SHP77 (cell line): ENCODE data around the gene TCHP.
A peak's percentile ranks its signal among the peaks of the same experiment; 100 is the strongest.

ENCODE experiments used
- DNase-seq, 2 experiments: peaks; one replicate each; lab custom pipeline; 2025; lab: John Stamatoyannopoulos, UW

The TCHP gene

DNA sequence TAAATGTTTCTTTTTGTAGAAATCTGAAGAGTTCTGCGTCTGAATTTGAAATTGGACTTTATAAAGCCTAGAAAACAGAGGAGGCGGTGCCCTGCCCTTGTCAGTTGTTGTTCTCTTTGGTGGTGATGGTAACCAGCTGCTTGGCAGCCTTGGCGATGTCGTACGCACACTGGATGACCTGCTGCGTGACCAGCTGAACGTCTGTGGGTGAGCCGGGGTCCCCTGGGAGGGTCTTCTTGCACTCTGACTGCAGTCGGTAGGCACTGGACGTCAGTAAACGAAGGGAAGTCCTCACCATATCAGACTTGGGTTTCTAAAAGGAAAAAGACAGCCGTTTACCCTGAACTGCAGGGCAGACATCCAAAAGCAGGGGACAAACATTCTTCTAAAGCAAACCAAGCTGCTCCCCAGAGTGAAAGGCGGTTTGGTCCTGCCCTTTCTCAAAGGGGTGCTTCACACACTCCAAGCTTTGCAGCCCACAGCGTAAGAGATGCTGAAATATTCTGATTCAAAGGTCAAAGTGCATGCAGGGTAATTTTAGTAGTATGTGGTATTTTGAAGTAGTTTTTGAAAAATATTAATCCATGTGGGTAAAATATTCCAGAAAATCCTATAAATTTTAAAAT is 32.9 kb downstream of the TCHP start:
- DNase-seq: no peak

DNA sequence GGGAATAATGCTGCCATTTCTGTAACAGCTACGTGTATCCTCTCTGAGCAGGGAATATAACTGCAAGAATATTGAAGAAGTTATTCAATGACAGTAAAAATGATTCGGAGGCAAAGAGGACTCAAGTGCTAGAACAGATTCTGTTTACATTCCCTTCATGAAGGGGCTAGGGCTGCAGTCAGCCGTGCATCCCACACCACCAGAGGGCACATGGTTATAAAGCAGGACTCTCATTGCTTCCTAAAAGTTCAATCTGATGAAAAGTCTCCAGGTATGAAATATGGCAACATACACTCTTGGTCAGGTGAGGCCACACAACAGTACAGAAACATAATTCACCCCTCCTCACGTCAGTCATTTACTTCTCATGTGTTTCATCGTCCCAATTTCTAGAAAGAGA is 34.0 kb downstream of the TCHP start:
- DNase-seq: no peak

DNA sequence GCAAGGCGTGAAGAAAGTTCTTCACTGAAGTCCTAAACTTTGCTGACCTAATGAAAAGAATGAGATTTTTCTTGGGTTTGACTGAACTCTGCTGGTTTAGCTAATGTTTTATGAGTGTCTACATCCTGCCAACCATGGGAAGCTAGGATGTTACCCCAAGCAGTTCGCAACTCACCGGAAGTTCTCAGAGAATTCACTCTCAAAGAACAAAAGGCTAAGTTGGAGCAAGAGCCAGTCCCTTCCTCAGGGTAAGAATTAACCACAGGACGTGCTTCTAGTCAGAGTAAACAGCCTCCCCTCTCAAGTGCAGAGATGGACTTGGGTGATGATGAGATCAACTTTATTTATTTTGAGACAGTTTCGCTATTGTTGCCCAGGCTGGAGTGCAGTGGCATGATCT is 37.3 kb downstream of the TCHP start:
- no peak for DNase-seq

DNA sequence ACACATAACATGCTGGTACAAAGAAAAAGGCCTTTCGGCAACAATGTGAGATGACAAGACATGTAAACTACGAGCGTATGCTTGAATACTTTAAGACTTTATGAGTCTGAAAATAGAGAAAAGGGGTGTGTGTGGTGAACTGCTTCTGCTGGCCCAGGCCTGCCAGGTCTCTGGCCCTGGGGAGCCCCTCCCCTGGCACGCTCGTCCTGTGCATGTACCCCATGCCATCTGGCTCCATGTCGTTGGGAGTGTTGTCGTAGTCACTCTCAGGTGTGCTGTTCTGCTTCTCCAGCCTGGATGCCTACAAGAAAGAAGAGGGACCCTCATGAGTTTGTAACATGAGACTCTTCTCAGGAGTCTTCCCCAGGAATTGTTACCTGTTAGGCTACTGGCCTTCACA is 38.9 kb downstream of the TCHP start:
- DNase-seq: no peak

DNA sequence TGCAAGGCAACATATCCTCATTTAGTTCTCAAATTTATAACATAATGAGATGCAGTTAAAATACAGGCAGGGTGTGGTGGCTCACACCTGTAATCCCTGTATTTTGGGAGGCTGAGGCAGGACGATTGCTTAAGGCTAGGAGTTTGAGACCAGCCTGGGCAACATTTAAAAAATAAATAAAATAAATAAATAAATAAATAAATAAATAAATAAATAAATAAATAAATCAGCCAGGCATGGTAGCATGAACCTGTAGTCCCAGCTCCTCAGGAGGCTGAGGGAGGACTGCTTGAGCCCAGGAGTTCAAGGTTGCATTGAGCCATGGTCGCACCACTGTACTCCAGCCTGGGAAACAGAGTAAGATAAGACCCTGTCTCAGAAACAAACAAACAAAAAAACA is 39.4 kb downstream of the TCHP start:
- DNase-seq: no peak

DNA sequence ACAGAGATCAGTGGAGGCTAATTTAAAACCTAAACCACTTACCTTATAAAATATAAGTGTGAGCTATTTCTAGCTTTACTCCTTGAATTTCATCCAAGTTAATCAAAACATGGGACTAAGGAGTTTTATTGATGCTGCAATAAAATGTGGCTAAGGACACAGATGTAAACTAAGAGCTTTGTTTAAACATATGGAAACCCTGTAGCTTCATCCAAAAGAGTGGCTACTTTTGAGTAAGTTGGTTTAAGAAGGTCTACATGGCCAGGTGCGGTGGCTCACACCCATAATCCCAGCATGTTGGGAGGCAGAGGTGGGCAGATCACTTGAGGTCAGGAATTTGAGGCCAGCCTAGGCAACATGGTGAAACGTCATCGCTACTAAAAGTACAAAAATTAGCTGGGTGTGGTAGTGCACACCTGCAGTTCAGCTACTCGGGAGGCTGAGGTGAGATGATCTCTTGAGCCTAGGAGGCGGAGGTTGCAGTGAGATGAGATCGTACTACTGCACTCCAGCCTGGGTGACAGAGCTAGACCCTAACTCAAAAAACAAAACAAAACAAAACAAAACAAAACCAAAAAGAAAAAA is 40.4 kb downstream of the TCHP start:
- DNase-seq: no peak

DNA sequence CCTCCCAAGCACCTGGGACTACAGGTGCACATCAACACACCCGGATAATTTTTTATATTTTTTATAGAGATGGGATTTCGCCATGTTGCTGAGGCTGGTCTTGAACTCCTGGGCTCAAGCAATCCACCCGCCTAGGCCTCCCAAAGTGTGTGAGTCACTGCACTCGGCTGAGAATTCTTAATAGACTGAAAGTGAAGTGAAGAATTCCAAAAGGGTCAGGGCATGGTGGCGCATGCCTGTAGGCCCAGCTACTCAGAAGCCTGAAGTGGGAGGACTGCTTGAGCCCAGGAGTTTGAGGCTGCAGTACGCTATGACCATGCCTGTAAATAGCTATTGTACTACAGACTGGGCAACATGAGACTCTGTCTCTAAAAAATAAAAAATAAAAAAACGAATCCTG is 43.7 kb downstream of the TCHP start:
- DNase-seq: no peak

DNA sequence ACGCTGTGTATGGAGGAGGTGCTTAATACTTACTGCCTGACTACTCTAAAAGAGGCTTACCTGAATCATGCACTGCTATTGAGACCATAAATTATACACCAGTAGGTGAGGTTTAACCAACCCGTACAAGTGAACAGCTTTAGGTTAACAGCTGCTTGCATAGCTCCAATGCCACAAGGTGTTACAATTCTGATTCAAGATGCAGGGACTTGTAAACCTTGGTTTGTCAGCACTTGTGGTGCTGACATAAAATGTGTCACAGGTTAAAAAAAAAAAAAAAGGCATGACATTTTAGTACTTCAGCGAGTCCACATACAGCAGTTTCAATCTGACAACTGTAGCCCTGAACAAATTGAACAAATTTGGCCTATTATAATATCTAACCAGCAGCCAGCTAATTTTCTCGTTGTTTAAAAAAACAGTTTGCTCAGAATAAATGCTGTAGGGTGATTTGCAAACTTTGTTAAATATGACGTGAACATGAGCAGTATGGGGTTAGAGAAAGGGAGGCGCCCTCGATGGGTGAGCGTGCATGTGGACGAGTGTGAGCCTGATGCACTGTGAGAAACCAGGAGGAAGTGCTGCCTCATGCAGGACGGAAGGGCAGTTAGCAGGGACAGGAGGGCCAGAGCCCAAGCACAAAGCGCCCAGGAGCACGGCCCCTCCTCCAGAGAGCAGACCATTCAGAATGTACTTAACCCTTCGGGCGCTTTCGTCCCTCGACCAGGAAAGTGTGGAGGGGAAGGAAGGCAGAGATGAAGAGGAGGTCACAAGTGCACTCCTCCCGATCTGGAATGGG is 44.7 kb downstream of the TCHP start:
- DNase-seq: no peak

DNA sequence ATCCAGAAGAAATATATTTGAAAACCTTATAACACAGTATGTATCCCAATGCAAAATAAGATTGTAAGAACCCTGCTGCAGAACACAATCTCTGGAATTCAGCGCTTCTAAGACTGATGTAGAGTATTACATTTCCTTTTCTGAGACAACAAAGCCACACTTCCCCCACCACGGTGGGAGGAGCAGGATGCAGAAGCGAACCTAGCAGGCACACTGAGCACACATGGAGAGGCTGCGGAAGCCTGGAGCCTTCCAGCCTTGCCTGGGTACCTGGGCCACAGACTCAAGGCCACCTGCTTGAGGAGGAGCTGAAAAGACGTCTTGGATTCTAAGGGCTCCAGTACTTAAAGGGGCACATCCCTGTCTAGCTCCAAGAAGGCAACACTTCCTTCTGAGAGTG is 46.4 kb downstream of the TCHP start:
- DNase-seq: no peak

DNA sequence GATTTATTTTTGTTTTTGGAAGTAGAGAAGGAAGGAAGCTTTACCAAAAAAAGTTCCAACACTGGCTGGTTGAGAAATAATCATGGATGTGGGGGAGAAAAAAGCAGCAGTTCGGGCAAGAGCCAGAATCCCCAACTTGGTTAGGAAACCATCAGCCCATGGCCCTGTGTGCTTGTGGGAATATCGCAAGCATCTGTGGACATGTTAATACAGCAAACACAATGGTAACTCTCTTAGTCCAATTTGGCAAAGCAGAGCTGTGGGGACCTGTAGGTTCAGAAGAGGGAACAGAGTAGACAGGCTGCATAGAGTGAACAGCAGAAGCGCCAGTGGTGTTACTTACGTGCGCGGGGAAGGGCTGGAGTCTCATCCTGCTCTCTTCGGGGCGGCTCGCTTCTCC is 46.8 kb downstream of the TCHP start:
- DNase-seq: no peak

DNA sequence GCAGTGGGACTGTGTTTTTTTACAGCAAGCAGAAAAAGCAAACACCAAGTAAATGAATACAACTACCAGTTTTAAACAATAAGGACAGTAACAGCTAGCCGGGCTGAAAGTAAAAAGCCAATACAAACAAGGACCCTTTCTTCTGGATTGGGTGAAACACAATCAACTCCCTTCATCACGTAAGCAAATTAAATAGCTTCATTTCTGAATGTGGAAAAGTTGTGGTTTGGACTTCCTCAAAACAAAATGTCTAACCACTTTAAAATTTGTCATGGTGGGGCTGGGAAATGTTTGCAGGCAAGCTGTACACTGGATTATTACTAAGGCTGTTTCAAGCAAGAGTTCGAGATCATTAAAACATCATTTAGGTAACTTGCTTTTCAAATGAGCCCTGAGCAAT is 47.4 kb downstream of the TCHP start:
- DNase-seq: no peak

DNA sequence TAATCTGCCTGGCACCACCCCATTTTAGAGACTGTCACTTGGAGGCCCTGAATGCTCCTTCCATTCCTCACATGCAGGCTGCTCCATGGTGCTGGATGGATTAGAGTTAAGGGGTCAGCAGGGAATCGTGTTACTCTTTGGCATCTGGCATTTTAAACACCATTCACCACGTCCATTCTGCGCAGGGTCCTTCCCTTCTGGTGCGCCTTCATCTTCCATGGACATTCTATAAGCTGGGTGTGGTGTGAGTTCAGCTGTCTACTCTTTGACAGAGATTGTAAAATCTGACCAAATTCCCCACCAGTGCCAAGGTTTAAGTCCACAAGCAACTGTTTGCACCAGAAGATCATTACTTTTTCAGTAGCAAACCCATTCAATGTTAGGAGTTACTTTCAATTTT is 48.3 kb downstream of the TCHP start:
- DNase-seq: no peak

DNA sequence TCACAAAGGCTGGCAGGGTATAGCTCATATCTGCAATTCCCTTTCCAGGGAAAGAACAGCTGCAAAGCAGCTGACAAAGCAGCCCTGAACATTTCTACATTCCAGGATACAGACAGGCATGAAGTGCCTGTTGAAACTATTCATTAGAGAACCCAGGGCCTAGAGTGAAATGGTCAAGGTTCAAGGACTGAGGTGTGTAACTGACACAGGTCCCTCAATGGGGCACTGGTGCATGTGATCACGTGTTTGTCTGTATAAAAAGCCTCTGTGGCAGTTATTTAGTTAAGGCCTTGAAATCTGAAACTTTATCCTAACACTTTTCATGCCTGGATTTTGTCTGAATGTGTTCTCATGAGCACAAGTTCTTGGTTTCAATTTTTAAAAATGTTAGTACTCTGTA is 49.0 kb downstream of the TCHP start:
- DNase-seq: no peak

DNA sequence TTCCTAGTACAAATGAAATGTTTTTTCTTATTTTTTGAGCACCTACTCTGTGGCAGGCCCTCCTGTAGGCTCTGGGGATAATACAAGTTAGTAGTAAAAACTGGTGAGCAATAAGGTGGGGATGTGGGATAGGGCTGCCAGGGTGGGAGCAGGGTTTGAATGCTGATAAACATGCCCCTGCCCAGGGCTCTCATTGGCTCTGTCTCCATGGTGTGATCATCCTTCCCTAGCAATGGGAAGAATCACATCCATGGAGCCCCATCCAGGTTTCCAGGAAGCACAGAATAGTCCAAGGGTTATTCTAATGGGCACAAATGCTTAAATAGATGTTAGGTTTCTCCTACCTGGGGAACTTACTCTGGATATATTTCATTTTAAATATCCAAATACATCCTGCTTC is 50.6 kb downstream of the TCHP start:
- no peak for DNase-seq

DNA sequence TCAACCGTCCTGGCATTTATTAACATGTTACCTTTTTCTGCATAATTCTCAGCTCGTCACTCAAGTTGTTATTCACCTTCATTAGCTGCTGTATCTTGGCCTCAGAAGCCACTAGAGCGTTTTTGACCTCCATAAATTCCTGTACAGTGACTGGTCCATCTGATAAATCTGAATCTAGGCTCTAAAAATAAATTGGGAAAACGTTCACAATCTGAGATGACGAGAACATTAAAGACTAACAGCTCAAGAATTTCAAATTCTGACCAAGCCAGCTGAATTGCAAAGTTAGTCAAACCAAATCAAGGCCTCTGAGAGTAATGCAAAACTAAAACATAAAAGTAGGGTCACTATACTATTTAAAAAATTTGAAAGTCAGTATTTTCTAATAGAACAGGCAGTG is 51.1 kb downstream of the TCHP start:
- DNase-seq: no peak

DNA sequence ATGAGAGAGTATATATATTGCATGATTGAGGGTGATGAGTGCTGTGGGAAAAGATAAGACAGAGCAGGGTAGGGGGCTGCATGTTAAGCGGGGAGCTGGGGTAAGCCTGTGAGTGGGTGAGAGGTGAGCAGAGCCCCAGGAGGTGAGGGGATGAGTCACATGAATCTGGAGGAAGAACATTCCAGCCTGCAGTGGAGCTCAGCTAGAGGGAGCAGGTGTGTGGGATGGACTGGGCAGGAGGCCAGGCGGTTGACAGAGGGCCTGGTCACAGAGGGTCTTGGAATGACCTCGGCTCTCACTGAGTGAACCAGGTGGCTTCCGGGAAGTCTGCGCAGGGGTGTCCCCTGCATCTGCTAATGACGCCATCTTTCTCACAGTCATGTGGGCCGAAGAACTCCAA is 51.7 kb downstream of the TCHP start:
- DNase-seq: peak; percentile 79 to 84

DNA sequence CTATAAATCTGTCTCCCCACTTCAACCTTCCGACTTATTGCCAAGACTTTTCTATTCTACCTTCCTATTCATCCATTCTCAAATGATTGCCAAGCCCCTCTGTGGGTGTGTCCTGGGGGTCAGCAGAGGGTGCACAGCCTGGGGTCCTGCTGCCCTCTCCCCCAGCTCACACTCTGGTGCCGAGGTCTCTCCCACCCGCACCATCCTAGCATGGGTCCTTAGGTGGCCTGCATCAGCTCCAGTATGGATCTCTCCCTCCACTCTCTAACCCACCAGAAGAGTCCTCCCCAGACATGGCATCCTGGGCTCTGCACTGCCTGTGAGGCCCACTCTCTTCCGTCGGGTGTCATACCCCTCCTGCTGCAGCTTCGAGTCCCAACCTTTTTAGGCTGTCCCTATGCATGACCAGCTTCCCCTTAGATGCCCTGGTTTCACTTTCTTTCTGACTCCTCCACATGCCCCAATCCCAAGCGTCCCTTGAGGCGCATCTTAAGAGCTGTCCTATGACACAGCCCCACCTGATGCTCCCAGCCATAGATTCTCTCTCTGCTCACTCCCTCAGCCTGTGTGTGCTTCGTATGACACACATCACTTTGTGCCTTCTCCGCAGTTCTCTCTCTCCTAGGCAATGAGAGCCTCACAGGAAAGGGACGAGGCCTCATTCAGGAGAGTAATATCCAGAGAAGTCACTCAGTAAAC is 52.2 kb downstream of the TCHP start:
- no peak for DNase-seq

DNA sequence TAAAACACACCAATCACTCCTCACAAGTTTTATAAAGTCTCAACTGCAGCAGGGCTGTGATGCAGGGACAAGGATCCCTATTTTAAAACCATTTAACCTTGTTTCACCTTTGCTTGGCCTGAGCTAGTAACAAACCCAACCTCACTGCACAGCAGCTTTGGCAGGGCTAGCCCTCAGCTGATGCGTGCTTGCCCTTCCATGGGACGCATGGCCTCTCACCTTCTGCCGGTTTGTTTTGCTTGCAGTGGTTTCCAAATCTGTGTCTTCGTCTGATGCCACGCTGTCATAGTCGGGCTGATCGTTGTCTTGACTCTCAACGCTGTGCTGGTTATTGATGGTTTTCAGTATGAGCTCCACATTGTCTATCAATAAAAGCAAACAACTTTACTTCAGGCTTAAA is 52.8 kb downstream of the TCHP start:
- no peak for DNase-seq

DNA sequence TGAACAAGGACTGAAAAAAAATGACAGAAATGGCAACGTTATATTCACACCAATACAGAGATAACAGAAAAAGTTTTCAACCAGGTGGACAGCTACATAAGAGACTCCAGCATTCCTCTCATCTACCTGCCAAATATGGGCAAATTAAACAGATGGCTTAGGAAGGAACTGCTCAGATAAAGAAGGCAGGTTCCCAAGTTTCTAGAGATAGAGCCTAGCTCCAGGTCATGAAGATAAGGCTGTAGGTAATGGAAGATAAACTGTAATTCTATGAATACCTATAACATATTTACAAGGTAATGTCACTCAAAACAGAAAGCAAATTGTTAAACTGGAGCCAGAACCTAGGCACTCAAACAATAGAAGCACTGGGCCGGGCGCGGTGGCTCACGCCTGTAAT is 53.6 kb downstream of the TCHP start:
- no peak for DNase-seq

DNA sequence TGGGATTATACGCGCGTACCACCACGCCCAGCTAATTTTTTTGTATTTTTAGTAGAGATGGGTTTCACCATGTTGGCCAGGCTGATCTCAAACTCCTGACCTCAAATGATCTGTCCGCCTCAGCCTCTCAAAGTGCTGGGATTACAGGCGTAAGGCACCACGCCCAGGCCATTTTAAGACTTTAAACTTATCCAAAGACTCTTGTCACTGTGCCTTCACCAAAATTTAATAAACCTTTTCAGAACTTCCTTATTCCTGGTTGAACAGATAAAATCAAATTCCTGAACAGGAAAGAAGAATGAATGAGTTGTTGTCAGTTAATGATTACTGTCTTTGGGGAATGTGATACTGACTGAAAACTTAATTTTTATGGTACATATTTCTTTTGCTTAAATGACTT is 58.3 kb downstream of the TCHP start:
- no peak for DNase-seq

DNA sequence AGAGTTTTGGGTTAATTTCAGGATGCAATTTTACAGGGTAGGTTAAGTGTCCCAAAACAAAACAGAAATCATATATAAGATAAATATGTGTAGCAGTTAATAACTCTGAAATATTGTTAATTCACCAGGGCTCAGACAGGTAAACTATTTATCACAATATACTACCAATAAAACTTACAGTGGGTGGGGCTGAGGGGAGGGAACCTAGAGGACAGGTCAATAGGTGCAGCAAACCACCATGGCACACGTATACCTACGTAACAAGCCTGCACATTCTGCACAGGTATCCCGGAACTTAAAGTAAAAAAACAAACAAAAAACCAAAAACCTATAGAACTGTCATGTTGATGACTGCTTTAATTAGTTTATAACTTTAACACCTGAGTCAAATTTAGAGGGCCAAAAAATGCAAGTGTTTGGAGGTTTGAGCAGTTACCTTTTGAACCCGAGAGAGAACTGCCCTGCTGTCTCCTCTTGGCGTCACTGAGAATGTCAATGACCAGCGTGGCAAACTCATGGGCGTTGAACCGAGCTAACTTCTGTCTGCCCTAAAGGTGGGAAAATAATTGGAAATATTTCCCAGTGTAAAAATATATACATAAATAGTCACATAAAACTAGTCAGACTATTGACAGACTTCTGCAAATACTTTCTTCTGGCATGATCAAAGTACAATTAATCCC is 59.5 kb downstream of the TCHP start:
- no peak for DNase-seq

DNA sequence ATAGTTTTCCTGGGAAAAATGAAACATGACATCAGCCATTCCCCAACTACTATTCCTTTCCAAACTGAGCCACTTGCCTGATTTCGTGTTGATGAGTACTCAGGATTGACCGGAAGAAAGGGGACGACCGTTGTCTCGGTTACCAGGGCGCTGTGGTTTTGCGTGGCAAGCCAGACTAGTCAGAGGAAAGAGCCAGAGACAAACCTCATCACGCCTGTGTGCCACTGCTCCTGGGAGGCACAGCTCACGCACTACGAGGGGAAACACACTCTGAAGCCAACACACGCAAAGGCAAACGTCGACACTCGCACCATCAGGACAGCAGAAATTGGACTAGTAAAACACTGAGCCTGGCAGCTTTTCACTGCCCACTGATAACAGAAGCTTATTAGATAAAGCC is 61.1 kb downstream of the TCHP start:
- DNase-seq: no peak
